Measurements from ENCODE around the gene VPS37B.

Gene VPS37B

DNA sequence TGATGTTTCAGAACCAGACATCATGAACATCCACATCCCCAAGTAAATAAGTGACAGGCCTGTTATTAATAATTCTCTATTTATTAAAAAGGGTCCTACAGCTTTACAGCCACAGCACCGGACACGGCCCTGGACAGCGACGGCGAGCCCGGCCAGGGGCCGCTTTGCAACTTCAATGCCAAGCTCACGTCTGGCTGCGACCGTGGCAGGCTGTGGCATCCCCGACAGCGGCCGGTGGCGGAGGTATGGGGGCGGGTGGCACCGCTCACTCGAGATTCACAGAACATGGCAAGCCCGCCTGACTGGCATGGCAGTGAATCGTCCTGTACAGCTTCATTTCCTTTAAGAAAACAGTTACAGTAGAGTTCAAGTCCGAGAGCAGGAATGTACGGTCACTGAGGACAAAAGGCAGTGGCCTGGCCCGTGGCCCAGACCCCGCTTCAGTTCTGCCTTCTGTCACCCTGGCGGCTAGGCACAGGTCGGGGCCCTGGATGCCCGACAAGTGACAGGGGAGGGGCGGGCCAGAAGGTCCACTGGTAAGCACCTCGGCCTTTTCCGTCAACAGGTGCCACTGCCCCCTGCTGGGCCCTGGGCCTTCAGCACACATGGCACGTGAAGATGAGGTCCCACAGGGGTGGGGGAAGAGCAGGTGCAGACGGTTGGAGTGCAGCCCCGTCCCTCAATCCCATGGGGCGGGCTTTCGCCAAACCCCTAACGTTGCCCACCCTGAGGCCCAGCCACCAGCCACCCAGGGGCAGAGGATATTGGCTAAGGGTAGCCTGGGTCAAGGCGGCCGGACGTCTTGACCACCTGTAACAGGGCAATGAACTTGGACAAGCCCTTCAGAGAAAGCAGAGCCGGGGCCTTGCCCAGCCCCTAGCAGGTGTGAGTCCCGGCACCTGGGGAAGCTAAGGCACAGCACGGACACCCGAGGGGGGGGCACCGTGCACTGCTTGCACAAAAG, 30.4 kb downstream of the VPS37B start:
- no peak for DNase-seq (ENCODE audit: low spot score)

GRCh38 chr12:122864894-122865253, 31.1 kb downstream of the VPS37B start:
- no peak for DNase-seq (ENCODE audit: low spot score)

- no peak for DNase-seq (ENCODE audit: low spot score)
These were observed 32.8 kb downstream of the VPS37B start for GRCh38 chr12:122862872-122863701.

- DNase-seq (ENCODE audit: low spot score), result no peak
These were observed 33.8 kb downstream of the VPS37B start for GRCh38 chr12:122862110-122862634.

DNA sequence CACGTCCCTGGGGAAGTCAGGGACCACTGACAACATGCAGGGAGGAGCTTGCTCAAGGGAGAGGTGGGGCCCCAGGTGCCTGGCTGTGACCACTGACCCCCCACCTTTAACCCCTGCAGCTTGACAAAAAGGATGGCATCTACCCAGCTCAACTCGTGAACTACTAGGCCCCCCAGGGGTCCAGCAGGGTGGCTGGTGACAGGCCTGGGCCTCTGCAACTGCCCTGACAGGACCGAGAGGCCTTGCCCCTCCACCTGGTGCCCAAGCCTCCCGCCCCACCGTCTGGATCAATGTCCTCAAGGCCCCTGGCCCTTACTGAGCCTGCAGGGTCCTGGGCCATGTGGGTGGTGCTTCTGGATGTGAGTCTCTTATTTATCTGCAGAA, 34.3 kb downstream of the VPS37B start:
- no peak for DNase-seq (ENCODE audit: low spot score)

DNA sequence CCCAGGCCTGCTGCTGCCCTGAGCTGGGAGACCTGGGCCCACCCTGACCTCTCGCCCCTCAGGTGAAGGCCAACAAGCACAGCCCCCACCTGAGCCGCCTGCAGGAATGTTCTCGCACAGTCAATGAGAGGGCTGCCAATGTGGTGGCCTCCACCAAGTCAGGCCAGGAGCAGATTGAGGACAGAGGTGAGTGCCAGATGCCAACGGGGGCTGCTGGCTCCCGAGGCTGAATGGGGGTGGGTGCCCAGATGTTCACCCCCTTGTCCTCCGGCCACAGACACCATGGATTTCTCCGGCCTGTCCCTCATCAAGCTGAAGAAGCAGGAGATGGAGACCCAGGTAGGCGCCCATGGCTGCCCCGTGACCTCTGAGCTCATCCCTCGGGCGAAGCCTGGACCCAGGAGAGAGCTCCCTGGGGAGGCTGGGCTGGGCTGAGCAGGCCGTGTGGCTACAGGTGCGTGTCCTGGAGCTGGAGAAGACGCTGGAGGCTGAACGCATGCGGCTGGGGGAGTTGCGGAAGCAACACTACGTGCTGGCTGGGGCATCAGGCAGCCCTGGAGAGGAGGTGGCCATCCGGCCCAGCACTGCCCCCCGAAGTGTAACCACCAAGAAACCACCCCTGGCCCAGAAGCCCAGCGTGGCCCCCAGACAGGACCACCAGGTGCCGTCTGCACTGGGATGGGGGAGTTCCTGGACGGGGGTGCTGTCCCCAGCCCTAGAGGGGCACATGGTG, 34.9 kb downstream of the VPS37B start:
- no peak for DNase-seq (ENCODE audit: low spot score)

GRCh38 chr12:122860040-122860853, 35.7 kb downstream of the VPS37B start:
- peak; percentile 84 for DNase-seq (ENCODE audit: low spot score)

DNA sequence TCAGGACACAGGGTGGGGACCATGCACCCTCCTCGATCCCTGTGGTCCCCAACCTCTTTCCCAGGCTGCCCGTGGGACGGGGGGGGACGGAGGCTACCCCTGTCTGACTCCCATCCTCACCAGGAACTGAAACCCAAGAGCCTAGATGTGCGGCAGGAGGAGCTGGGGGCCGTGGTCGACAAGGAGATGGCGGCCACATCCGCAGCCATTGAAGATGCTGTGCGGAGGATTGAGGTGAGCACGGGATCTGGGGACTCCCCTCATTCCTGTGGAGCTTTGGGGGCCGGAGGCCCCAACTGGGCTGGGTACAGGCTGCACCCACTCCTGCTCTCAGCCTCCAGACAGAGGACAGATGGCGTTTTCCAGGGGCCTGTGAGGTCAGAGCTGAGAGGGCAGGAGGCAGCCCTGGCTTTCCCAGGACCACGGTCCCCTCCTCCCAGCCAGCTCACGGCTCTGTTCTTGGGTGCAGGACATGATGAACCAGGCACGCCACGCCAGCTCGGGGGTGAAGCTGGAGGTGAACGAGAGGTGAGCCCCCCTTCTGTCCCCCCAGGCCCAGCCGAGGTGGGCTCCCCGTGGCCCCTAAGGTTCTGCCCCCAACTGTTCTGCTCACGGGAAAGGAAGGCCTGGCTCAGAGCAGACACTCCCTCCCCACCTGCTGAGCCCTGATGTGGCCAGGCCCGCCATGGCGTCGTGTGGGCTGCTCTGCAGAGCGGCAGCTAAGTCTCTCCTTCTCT, 36.5 kb downstream of the VPS37B start:
- DNase-seq (ENCODE audit: low spot score), result no peak

DNA sequence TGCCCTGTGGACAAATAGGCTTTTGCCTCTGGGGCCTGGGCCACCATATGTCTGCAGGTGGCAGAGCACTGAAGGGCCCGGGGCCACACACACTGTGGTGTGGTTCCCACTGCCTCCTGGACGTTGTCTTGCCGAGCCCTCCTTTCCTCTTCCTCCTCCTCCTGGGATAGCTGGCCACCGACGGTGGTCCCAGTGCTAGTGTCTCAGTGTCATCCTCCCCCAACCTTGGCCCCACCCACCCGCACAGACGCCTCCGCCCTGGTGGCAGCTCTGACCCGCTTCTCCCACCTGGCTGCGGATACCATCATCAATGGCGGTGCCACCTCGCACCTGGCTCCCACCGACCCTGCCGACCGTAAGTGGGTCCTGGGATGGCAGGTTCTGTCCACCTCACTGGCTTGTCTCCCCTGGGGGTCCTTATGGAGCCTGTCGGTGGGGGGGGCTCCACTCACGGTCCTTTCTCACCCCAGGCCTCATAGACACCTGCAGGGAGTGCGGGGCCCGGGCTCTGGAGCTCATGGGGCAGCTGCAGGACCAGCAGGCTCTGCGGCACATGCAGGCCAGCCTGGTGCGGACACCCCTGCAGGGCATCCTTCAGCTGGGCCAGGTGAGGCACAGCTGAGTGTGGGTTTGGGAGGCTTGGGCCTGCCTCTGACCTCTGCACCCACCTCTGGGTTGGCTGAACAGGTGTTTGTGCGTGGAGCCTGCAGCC, 37.2 kb downstream of the VPS37B start:
- no peak for DNase-seq (ENCODE audit: low spot score)

- DNase-seq (ENCODE audit: low spot score), result no peak
These were observed 37.8 kb downstream of the VPS37B start for GRCh38 chr12:122858171-122858570.

DNA sequence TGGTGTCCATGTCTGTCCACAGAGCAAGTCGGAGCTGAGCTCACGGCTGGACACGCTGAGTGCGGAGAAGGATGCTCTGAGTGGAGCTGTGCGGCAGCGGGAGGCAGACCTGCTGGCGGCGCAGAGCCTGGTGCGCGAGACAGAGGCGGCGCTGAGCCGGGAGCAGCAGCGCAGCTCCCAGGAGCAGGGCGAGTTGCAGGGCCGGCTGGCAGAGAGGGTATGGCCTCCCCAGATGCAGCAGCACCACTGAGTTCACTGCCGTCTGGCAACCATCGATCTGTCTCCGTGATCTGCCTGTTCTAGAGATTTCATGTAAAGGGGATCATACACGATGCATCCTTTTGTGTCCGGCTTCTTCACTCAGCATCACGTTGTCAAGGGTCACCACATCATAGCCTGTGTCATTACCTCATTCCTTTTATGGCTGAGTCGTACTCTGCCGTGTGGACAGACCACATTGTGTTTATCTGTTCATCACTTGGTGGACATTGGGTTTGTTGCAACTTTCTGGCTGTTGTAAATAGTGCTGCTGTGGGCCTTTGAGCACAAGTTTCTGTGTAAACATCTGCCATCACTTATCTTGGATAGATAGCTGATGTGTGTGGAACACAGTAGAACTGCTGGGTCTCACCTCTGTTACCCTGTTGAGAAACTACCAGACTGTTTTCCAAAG, 38.8 kb downstream of the VPS37B start:
- no peak for DNase-seq (ENCODE audit: low spot score)

DNA sequence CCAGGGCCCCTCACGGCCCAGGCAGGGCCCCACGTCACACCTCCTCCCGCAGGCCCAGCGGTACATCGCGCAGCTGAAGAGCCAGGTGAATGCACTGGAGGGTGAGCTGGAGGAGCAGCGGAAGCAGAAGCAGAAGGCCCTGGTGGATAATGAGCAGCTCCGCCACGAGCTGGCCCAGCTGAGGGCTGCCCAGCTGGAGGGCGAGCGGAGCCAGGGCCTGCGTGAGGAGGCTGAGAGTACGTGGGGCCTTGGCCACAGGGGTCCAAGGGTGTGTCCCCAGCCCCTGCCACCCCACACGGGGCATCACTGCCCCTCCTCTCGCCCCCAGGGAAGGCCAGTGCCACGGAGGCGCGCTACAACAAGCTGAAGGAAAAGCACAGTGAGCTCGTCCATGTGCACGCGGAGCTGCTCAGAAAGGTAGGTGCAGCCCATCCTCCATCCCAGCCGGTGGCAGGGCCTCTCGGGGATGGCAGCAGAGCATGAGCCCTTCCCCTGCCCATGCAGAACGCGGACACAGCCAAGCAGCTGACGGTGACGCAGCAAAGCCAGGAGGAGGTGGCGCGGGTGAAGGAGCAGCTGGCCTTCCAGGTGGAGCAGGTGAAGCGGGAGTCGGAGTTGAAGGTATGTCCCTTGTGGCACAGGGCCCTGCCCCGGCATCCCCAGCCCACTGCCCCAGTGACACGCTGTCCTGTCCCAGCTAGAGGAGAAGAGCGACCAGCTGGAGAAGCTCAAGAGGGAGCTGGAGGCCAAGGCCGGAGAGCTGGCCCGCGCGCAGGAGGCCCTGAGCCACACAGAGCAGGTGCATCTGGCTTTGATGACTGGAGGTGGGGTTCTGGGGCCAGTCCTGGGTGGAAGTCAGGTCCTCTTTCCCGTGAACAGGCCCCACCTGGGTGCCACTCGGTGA, 39.7 kb downstream of the VPS37B start:
- no peak for DNase-seq (ENCODE audit: low spot score)

DNA sequence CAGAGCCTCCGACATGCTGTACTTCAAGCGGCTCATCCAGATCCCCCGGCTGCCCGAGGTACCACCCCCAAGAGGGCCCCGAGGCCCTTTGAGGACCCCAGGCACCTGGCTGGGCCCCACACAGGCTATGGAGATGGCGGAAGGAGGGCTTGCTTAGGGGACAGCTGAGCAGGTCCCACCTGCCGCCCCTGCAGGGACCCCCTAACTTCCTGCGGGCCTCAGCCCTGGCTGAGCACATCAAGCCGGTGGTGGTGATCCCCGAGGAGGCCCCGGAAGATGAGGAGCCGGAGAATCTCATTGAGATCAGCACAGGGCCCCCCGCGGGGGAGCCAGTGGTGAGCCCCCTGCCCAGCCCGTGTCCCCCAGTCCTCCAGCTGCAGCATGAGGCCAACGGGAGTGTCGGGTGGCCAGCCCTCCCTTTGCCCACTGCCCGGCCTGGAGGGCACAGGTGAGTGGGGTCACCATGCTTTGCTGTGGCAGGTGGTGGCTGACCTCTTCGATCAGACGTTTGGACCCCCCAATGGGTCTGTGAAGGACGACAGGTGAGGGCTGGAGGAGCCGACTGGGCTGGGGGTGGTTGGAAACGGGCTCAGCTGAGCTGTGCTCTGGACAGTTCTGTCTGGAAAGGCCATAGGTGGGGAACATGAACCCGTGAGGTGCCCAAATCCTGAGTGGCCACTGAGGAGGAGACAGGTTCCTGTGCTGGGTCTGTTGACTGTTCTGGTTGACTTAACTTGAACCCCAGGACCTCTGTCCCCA, 40.7 kb downstream of the VPS37B start:
- DNase-seq (ENCODE audit: low spot score), result no peak

DNA sequence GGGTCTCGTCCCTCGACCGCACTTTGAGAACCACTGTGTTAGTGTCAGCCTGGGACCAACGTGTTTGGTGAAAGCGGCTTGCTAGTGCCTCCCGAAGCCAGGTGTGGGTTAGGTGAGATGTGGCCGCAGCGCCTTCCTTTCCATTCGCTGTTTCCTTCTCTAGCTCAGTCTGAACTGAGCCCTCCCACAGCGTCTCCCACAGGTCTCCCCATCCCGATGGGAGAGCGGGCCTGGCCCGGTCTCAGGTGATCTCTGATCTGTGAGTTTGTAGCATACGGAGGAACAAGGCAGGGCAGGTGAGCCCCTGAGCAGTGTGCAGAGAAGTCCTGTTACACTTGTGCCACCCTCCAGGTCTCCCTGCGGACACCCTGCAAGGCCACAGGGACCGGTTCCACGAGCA, 41.4 kb downstream of the VPS37B start:
- DNase-seq (ENCODE audit: low spot score), result no peak

DNA sequence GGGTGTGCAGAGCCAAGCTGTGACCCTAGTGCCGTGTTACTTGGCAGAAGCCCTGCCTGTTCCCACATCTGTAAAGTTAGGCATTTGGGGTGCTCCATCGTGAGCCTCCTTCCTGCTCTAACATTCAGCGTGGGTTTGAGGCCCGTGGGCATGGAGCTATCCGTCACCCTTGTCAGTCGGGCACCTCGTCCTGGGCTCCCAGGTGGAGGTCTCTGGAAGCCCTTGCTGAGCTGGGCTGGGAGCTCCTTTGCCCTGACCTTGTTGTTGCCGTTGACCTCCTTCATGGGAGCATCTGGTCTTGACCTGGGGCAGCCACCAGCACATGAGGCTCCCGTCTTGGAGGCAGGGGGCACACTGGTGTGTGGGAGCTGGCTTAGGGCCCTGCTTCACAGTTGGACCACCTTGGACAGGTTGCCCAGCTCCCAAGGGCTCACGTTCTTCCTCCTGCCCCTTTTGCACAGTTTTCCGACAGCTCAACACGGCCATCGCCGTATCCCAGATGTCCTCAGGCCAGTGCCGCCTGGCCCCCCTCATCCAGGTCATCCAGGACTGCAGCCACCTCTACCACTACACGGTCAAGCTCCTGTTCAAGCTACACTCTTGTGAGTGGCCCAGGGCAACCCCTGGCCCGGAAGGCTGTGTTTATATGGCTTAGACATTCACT, 42.2 kb downstream of the VPS37B start:
- no peak for DNase-seq (ENCODE audit: low spot score)

DNA sequence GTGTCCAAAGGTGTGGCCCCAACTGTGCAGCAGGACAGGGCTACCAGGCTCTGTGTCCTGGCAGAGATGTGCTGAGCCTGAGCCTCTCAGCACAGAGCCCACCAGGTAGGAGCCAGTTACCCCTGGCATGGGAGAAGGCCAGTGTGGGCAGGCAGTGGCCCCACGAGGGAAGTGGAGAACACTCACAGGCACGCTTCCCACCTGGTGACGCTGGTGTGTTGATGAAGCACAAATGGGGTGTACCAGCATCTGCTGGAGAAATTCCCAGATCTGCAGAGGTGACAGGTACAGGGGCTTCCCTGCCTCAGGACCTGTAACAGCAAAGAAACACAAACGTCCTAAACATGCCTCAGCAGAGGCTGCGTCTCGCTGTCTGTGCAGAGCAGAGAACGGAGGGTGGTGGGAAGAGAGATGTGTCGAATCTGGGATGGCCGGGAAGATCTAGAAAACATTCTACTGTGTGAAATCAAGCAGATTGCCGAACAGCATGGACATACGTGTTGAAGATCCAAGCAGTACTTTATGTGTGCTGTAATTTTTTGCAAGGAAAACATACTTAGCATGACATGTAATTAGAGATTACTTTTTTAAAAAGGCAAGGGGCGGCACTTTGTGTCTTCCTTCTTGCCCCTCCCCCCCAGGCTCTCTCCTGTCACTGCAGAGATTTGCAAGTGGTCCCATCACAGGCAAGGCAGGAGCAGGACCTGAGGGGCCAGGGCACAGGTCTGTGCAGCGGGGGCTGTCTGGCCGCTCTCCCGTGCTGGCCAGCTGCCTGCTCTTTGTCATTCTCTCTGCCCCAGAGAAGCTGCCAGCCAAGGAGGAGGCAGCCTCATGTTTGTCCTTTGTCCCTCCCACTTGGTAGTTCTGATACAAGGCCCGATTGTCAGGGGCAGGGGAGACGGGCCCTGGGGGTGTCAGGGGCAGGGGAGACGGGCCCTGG, 43.3 kb downstream of the VPS37B start:
- DNase-seq (ENCODE audit: low spot score), result peak; percentile 94
